ENCODE results near the gene MYO5B.
"Not testable (repeated sequence)": the region's sequence is repeated elsewhere in the genome, so short reads cannot be mapped to it uniquely, and the experiment has no call there.

The MYO5B gene

DNA sequence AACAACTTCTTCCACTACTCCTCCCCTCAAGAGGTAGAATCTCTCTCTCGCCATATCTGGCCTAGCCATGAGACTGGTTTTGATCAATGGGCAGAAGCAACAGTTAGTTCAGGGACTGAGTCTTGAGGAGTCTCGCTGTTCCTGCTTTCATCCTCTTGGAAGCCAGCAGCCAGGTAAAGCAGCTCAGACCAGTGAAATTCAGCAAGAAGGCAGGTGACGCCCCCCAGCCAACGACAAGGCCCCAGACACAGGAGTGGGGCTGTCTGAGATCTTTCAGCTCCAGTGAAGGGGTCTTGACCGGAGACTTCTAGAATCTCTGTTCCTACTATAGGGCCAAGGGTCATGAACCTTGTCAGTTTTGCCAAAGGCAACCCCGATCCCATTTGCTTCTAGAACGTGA lies 341.9 kb downstream of the MYO5B start:
- DNase-seq (ENCODE audit: low spot score), result no peak

DNA sequence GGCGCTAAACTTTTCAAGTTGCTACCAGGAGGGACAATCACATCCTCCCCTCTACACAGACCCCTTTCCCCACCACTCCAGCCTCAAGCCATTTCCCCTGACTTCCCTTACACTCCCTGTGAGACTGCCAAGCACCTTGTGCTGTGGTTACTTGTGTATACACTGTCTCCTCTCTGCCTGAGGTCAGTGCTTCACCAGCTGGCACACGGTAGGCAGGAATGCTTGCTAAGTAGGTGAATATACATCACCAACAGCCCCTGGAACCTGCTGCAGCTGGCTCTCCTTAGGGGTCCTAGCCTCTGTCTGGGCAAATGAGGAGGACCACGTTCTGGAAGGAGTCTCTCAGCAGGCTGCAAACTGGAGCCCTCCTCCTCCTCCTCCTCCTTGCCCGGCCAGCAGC lies 343.3 kb downstream of the MYO5B start:
- DNase-seq (ENCODE audit: low spot score), result no peak

DNA sequence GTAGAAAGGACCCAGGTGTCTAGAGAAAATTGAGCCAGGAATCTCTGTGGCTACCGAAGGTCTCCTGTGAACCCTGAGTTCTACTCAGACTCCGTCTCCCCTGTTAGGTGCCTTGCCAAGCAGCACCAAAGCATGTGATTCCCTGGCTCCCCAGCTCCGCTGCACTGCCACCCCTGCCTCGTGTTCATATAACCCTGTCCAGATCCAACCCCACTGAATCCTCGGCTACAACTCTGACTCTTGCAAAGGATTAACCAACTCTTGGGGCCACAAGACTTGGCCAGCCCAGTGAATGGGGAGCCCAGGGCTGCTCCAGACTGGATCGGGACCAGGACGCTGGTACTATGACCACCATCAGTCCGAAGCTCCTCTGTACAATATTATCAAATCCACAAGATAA lies 344.3 kb downstream of the MYO5B start:
- DNase-seq (ENCODE audit: low spot score), result no peak

DNA sequence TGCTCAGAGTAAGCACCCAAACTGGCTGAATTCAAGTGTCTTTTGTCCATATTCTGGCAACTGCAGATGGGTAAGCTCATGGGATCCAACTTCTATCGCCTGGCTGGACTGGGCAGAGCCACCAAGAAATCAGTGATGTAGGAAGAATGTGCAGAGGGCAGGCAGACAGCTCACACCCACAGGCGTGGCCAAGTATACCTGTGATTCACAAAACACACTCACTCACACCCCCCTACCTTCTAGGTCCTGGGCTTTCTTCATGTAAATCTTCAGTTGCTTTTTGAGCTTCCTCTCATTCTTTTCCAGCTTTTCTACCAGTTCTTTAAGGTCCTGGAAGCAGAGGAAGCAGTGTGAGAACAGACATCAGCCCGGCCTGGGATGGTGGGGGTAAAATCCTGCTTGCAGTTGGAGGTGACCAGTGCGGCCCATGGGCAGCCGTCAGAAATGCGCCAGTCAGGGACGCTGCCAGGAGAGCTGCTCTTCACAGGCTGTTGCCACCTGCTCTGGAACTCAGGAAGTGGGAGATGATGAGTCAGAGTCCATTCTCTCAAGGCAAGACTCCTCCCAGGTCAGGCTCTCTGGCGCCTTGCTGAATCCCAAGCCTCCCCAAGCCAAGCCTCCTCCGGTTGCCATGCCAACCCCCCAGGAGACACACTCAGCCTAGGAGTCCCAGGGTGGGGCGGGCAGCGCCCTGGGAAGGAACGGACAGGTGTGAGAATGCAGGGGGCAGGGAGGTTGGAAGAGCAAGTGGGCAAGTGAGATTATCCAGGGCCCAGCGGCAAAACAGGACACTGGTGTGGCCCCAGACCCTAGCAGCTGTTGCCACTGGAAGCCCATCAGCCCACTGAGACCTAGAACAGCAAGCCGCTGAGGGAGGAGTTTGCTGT lies 345.4 kb downstream of the MYO5B start:
- no peak for DNase-seq (ENCODE audit: low spot score)

DNA sequence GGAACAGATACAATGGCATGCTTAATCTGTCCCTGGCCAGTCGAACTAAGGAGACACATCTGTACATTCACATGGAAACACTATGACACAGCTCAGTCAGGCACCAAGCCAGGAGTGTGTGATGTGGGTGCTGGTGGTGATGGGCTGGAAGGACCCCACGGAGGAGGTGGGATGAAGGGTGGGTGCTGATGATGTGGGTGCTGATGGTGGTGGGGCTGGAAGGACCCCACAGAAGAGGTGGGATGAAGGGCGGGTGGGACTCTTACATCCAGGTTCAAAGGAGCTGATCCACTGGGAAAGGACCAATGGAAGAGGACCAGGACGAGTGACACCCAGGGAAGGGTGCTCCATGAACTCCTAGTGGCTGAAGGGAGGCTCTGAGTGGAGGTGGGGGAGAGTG lies 346.8 kb downstream of the MYO5B start:
- no peak for DNase-seq (ENCODE audit: low spot score)

DNA sequence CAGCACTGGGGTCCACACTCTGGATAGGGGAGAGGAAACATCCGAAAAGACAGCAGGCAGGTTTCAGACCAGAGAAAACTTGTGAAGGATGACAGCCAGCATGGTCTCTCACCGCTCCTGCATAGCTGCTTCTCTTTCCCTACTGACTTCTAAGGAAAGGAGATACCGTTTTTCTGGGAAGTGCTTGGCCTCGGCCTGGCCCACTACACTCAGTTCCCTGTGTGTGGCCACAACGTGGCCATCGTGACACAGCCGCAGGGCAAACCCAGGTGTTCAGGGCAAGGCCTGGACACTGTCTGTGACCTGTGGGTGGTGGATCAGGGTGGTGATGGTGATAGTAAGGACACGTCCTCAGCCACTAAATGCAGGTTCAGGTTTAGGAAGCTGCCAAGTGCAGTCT lies 347.4 kb downstream of the MYO5B start:
- DNase-seq (ENCODE audit: low spot score), result no peak

DNA sequence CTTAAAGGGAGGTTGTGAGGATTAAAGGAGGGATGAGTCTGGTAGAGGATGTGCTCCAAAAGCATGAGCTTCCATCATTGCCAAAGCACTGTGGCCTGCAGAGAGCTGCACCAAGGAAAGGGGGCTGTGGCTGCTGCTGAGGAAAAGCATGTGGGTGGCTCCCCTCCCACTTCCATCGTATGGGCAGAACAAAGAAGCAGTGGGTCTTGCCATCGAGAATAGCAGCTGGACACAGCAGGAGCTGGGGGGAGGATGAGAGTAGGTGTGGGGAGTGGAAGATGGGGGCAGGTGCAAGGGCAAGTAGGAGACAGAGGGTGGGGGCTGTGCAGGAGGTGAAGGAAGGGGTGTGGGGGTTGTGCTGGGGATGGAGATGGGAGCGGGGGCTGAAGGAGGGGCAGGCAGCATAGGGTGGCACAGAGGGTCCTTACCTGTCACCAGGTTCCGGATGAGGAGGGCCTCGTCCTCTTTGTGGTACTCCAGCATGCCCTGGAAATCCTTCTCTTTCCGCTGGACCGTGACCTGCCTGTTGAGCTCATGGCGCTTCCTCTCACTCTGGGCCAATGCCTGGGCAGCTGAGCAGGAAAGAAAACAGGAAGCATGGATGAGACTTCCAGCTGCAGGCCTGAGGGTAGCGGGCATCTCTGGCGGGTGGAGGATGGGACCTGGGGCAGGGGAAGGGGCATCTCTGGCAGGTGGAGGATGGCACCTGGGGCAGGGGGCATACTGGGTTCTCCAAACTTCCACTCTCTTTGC lies 348.1 kb downstream of the MYO5B start:
- no peak for DNase-seq (ENCODE audit: low spot score)

DNA sequence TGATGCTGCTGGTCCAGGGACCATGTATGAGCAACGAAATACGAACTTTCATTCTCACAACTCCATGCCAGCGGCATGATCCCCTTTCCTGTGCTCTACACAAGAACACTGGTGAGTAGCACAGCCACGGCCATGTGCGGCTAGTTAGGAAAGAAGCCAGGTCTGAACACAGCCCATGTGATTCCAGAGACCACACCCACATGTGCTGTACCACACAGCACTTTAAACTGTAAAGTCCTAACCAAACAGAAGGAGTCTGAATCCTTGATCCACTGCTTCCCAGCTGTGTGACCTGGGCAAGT lies 348.6 kb downstream of the MYO5B start:
- DNase-seq (ENCODE audit: low spot score), result no peak

DNA sequence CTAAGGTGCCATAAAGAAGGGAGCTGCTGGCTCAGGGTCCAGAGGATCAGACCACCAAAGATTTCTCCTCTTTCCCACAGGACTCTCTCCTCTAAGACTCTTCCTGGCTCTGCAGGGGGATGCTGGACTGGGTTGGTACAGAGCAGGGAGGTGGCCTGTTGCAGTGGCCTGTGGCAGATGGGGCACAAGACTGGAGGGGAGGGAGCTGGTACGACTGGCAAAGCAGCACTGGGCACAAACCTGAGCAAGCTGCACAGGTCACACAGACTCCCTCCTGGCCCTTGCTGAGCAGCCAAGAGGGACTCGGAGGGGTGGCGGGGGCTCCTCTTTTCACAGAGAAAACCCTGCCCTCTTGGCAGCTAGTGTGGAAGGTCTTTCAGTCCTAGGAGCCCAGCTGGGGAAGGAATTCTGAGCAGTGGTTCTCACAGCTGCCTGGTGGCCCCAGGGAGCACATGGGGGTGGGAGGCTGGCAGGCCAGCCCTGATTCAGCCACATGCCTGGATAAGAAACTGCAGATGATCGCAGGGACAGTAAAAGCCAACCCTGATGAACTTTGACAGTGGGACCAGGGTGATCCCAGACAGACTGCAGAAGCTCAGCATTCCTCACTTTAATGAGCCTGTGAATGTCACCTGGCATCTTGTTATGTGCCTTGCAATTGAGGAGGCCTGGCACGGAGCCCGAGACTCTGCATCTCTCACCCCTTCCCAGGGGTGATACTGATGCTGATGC lies 349.2 kb downstream of the MYO5B start:
- no peak for DNase-seq (ENCODE audit: low spot score)

DNA sequence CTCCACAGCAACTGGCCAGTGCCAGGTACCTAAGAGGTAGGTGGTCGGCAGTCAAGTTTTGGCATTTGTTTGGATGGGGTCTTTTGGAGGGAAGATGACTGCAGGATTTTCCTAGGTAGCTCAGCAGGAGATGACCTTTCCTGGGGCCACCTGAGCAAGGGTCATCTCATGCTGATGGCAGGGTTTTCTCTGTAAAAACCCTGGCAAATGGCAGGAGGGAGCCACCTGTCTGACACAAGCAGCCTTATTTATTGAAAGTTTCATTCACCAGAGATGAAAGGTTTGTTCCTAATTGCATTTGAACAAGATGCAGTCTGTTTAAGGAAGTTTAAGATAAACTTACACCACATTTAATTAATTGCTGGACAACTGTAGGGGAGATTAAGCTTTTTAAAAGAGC lies 350.0 kb downstream of the MYO5B start:
- DNase-seq (ENCODE audit: low spot score), result no peak

DNA sequence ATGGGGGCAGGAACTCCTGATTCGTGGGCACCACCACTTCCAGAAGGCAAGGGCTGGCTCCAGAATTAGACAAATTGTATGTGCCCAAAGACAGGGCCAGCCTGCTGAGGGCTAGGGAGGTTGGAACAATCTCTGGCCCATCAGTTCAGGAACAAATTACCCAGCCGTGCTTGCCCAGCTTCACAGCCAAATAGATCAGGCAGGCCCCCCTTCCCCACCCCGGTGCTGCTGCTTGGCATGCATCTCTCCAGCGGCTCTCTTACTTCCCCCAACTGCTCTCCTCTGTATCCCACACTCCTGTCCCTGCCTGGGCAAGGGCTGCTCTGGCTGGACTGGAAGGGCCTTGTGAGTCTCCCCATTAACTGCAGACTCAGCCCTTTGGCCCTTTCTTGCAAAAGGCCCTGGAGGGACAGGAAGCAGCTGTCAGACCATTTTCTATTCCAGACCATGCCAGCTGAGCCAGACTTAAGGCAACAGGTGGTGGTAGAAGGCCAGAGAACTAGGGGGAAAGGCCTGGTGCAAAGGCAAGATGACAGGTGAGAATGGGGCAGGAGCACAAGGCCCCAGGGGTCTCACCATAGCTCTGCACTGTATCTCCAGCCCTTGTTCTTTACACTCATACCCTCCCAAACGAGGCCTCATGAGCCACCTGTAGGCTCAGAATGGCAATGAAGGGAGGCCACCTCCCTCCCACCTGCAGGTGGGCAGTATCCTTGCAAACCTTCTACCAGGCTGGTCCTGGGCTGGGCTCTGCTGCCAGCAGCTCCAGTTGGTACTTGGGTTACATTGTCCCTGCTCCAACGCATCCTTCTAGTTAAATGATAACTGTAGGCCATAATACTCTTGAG lies 350.9 kb downstream of the MYO5B start:
- no peak for DNase-seq (ENCODE audit: low spot score)

DNA sequence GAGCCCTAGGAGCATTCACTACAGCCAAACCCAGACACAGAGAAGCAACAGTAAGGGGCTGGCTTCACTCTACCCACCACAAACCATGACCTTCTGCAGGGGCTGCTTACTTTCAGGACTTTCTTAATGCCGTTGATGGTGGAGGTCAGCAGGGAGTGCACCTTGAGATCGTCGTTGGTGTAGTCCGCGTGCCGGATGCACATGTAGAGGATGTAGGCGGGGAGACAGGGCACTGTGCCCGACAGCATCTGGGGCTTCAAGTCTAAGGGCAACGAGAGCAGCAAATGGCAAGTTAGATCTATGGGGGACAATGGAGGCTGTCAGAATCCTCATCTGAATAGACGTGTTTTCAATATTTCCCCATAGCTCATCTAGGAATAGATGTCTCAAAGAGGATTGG lies 351.8 kb downstream of the MYO5B start:
- no peak for DNase-seq (ENCODE audit: low spot score)

DNA sequence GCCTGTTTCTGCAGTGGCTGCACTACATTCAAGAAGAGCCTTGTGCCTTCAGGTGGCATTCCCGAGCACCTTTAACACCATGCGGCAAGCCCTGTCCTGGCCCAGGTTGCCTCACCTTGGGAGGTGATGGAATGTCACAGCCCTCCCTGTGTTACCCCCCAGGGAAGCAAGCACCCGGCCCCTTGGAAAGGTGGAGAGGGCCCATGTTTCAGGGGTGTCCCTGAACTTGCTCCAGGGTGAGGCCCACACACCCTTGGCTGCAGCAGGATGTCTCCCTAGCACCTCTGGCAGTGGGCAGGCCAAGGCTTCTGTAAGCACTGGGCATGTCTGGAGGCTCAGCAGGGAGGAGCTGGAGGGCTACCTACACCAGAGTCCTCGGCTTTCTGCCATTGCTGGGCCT lies 352.3 kb downstream of the MYO5B start:
- no peak for DNase-seq (ENCODE audit: low spot score)

DNA sequence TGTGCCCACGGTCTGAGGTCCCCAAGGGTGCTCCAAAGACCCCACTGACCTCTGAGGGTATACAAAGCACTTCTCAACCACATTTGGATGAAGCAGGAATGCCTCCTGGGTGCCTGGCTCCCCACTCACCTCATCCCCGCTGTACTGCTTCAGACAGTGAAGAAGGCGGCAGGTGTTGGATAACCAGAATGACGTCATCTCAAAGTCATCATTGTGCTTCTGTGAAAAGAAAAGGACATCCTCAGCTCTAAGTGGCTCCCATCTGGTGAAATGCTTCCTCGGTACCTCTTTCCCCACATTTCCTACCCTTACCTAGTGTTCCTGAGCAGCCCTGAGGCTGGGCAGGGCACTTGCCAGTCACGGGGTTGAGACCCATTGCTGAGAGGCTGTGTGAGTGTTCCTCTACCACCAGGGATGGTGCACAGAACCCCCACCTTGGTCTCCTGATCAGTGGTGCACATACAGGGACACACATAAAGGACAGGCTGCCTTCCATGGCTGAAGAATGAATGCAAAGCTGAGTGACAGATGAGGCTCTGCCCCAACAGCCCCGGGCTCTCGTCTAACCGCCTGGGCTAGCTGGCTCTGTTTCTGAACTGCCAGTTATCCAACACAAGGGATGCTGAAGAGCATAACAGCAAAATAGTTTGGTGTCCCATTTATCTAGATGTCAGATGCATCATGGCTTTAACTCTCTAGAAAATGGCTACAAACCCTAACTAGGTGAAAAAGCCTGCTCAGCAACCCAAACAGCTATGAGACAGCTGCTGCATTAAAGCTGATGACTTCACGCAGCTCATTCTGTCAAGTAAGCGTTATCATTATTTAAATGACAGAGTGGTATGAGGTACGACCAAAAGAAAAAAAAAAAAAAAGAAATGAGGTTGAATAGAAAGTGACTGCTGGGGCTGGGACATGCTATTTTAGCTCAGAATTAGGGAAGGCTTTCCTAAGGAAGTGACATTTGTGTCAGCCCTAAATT lies 353.4 kb downstream of the MYO5B start:
- DNase-seq (ENCODE audit: low spot score), result no peak

DNA sequence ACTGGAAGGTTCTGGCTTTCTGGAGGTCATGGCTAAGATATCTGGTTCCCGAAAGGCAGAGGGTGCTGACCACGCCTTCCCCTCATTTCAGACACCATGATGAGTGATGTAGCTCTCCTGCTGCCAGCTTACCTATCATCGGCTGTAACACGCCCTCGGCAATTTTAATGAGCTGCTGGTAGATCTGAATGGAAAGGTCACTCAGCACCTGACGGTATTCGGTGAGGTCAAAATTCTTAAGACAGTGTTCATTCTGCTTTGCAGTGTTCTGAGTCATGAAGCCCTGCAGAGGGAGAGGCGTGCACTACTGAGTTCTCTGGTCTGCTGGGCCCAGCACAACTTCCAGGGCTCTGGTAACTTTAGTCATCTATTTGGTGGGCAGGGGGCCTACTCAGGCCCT lies 355.9 kb downstream of the MYO5B start:
- no peak for DNase-seq (ENCODE audit: low spot score)

DNA sequence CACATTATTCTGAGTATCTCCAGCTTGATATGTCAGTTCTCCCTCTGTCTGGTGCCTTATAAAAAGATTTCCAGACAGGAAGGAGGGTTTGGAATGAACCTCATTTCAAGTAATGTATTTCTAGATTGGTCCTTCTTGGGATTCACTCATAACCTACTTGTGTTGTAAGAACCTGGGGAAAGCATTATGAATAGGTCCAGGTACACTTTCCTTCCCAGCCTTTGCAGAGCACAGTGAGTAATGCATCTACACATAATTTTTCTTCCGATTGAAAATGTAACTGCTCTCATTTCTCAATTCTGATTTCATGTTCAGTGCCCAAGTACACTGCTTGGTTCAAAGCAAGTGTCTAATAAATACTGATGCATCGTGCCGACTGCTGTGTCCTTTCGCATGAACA lies 356.6 kb downstream of the MYO5B start:
- no peak for DNase-seq (ENCODE audit: low spot score)

DNA sequence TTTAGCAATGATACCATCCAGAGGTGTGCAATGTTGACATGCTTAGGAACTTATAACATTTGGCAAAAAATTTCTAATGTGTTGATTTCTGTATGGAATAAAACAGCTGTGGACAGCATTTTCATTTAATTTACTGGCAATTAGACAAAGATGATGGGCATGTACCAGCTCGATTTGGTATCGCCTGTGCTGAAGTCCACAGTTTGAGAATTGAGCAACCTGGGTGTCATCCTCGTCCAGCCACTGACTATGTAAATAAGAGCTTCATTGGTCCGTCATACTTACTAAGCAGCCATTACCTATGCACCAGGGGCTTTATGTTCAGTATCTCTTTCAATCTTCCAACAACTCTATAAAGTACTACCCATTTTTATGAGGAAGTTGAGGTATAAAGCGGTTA lies 357.1 kb downstream of the MYO5B start:
- no peak for DNase-seq (ENCODE audit: low spot score)

DNA sequence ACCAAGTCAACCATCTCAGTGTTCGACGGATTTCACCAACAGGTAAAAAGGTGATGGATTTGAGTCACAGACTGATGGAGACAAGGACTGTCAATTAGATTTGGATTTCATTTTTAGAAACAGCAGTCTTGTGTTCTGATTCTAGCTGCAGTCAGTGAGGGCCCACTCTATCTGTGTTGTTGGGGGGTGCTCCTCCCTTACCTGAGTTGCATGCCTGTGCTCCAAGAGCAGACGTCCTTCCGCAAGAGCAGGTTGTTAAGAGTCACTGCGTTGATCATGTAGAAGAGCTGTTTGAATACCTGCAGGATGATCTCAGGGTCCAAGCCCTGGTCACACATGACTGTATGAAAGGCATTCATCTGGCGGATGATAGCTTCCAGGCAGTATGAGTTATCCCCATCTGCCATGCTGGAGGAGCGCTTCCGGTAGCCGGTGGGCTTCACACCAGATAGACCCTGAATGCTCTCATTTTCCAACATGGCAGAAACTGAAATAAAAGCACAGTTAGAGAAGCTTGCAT lies 357.6 kb downstream of the MYO5B start:
- DNase-seq (ENCODE audit: low spot score), result not testable (repeated sequence)

DNA sequence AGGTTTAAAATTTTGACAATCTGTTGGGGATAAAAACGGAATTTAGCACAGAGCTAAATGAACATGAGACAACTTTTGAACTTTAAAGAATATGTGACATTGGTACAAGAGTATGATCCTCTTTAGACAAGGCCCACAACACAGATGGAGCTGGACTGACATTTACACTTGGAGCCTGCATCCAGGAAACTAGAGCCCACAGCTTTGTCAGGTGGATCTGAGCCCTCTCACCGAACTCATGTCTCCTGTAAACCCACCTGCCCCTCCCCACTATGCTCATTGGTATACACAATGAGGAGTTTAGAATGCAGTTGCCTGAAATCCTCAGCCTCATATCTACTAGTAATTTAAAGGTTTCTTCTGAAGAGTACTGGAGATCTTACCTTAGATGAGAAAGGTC lies 359.5 kb downstream of the MYO5B start:
- DNase-seq (ENCODE audit: low spot score), result no peak

DNA sequence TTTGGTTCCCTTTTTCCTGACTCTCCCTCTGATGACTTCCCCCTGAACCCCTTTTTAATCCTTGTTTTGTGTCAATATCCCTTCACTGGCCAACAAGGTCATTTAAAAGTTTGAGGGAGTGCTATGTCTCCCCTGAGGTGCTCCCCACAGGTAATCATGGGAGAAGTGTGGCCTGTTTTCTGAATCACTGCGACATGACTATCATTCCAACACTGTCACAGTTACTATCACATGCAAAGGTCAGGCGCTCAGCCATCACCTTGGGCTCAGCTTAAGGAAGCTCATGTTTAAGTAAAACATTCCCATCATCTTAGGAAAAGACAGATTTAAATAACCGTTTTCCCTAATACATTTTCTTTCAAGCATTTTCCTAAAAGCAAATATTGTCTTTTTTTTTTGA lies 360.7 kb downstream of the MYO5B start:
- DNase-seq (ENCODE audit: low spot score), result no peak

DNA sequence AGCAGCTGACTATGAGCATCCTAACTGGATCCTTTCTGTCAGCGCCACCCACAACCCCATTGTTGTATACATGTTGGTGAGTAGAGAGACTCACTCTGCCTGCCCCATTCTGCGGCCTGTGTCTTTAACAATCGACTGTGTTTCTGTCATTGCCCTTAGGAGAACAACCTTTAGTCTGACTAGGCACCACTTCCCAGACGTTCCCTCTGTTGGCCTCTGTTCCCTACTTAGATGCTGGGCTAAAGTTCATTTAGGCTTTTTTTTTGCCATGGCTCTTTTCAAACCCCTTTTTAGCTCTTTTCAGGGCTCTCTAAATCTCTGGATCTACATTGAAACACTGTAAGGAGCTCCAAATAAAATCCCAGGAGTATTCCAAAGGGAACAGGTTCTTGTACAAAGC lies 361.1 kb downstream of the MYO5B start:
- no peak for DNase-seq (ENCODE audit: low spot score)
